Natural killer cell (primary cell): Measurements from ENCODE around the gene BIRC2. TPM values are rescaled to one million over a fixed set of nuclear protein-coding genes. Genes with fewer than 3 reads are reported as not detected.
A peak's percentile ranks its signal among the peaks of the same experiment; 100 is the strongest.

ENCODE experiments used
- ATAC-seq, 3 donors: fragments of 150-1000 bp in 2 of 3; fragments of 200-7000 bp in 1 of 3; cut with Tn5 transposase; 1 replicate in 1 of 3; 2 replicates in 2 of 3; pipeline ENCODE4 v1.10.0; 2021; ENCODE audit warnings: mild to moderate bottlenecking in 2 of 3, moderate library complexity in 2 of 3
- DNase-seq, 2 donors: peaks; one replicate each; pipeline versions ENCODE4 v3.0.0 to v3.0.0-alpha.2; 2013 to 2021; ENCODE audit warnings: mixed read lengths in 1 of 2
- H3K27ac ChIP-seq: one replicate; pipeline ENCODE4 v1.5.1; 2013; ENCODE audit warnings: mild to moderate bottlenecking, low read length
- H3K27me3 ChIP-seq: one replicate; pipeline ENCODE4 v1.6.1; 2013; ENCODE audit warnings: low read length; ENCODE audit not compliant: control insufficient read depth, insufficient read depth
- H3K36me3 ChIP-seq: one replicate; pipeline ENCODE4 v1.6.1; 2013; ENCODE audit warnings: low read length; ENCODE audit not compliant: control insufficient read depth, insufficient read depth
- H3K4me1 ChIP-seq: one replicate; pipeline ENCODE4 v1.6.1; 2013; ENCODE audit warnings: low read length; ENCODE audit not compliant: control insufficient read depth, insufficient read depth
- H3K4me3 ChIP-seq: one replicate; pipeline ENCODE4 v1.5.1; 2013; ENCODE audit warnings: low read length
- H3K9me3 ChIP-seq: one replicate; pipeline ENCODE4 v1.6.1; 2013; ENCODE audit warnings: low read length; ENCODE audit not compliant: control insufficient read depth, insufficient read depth
- H3K27ac Mint-ChIP-seq, 2 donors: one replicate each; pipeline ENCODE4 v1.8.0; 2022; ENCODE audit warnings: mild to moderate bottlenecking in 2 of 2, mixed read lengths in 2 of 2, moderate library complexity in 1 of 2
- H3K27me3 Mint-ChIP-seq, 2 donors: one replicate each; pipeline ENCODE4 v1.8.0; 2022; ENCODE audit warnings: low read depth in 2 of 2, mixed read lengths in 2 of 2
- H3K36me3 Mint-ChIP-seq: one replicate; pipeline ENCODE4 v1.8.0; 2022; ENCODE audit warnings: mixed read lengths
- H3K4me1 Mint-ChIP-seq, 2 donors: one replicate each; pipeline ENCODE4 v1.8.0; 2022; ENCODE audit warnings: mixed read lengths in 2 of 2
- H3K4me3 Mint-ChIP-seq: one replicate; pipeline ENCODE4 v1.8.0; 2022; ENCODE audit warnings: mild to moderate bottlenecking, moderate library complexity, mixed read lengths
- H3K9me3 Mint-ChIP-seq, 2 donors: one replicate each; pipeline ENCODE4 v1.8.0; 2022; ENCODE audit warnings: mixed read lengths in 2 of 2
- WGBS: methylation state at CpG from one replicate; pipeline ENCODE4 v1.1.7; 2013; ENCODE audit warnings: missing lambda C conversion rate; ENCODE audit not compliant: insufficient coverage; 5-methylcytosine and 5-hydroxymethylcytosine counted together
- intact Hi-C: fragments of 100-400 bp; cut with micrococcal nuclease; formaldehyde crosslinking; loops from one replicate; pipeline ENCODE4 v1.14.2; 2022
- total RNA-seq, 4 donors: library from RNA; stranded (reverse); fragments of 120-200 nt in 1 of 4; gene quantifications; one replicate each; pipeline versions ENCODE4 v1.2.3 to v1.2.4, GENCODE V29; 2013 to 2022
- TF ChIP-seq, protein P1 (sequence below): fragments of 200-600 bp; IDR thresholded peaks from one replicate; pipeline ENCODE4 v1.8.0; 2022; ENCODE audit warnings: antibody characterized with exemption

BIRC2 gene
- total RNA-seq, 3 donors from 2014 or later (not counting 1 experiment from before 2014, with no cell fraction given) = 92.2 to 146 (median 111) TPM

GRCh38 chr11:102347462-102348370 is 702 bp downstream of the BIRC2 start:
- Mint-ChIP-seq H3K36me3 (peaks cover 6% of the 10 kb centered on the region), H3K4me1 (peaks cover 41 to 49% of the 10 kb centered on the region in 2 donors)
- H3K9me3 ChIP-seq = no peaks in the 10 kb centered on the region

DNA sequence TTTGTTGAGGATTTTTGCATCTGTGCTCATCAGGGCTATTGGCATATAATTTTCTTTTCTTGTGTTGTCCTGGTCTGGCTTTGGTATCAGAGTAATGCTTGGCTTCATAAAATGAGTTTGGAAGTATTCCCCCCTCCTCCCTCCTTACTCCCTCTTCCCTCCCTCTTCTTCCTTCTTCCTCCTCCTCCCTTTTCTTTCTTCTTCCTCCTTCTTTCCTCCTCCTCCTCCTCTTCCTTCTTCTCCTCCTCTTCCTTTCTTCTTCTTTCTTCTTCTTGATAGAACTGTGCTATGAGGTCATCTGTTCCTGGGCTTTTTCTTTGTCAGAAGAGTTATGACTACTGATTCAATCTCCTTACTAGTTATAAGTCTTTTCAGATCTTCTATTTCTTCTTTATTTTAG is 10.1 kb downstream of the BIRC2 start:
- Histone ChIP-seq H3K4me1 (peaks cover 13% of the 10 kb centered on the region), H3K27me3 (no peaks in the 10 kb centered on the region), H3K36me3 (peaks cover 10% of the 10 kb centered on the region), H3K4me3 (no peak overlapping the region), H3K27ac (no peak overlapping the region), H3K9me3 (no peaks in the 10 kb centered on the region)
- DNase-seq (no peak), ATAC-seq (no peak)
- Mint-ChIP-seq H3K27me3 (no peaks in the 10 kb centered on the region), H3K4me3 (no peak overlapping the region), H3K27ac (no peak overlapping the region), H3K9me3 (no peaks in the 10 kb centered on the region), H3K4me1 (peaks cover 35 to 38% of the 10 kb centered on the region in 2 donors), H3K36me3 (peaks cover 16% of the 10 kb centered on the region)
- TF ChIP-seq, protein P1, sequence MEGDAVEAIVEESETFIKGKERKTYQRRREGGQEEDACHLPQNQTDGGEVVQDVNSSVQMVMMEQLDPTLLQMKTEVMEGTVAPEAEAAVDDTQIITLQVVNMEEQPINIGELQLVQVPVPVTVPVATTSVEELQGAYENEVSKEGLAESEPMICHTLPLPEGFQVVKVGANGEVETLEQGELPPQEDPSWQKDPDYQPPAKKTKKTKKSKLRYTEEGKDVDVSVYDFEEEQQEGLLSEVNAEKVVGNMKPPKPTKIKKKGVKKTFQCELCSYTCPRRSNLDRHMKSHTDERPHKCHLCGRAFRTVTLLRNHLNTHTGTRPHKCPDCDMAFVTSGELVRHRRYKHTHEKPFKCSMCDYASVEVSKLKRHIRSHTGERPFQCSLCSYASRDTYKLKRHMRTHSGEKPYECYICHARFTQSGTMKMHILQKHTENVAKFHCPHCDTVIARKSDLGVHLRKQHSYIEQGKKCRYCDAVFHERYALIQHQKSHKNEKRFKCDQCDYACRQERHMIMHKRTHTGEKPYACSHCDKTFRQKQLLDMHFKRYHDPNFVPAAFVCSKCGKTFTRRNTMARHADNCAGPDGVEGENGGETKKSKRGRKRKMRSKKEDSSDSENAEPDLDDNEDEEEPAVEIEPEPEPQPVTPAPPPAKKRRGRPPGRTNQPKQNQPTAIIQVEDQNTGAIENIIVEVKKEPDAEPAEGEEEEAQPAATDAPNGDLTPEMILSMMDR = no peak
- intact Hi-C loops = no loop called here

More at GRCh38 chr11:102347462-102348370, 702 bp downstream of the BIRC2 start:
- H3K4me3 Mint-ChIP-seq = peak overlapping the region; percentile 98
- Histone ChIP-seq H3K27ac (peak overlapping the region; percentile 100), H3K4me3 (peak overlapping the region; percentile 95), H3K36me3 (peaks cover 18% of the 10 kb centered on the region), H3K27me3 (no peaks in the 10 kb centered on the region), H3K4me1 (peaks cover 7% of the 10 kb centered on the region)
- peak in 2 of 3 donors; percentile 6 to 24 for ATAC-seq
- WGBS = under 1% methylated on average over 30 of the region's 33 CpGs
- TF ChIP-seq, protein P1 = no peak
- intact Hi-C loops = loop anchor here (2.0 kb wide), 2 partner anchors 53 to 105 kb away; partner anchors contain the start of gene TMEM123
- DNase-seq = peak in 1 of 2 donors; percentile 57
- H3K9me3 Mint-ChIP-seq = no peaks in the 10 kb centered on the region
- H3K27ac Mint-ChIP-seq = peak overlapping the region; percentile 97 to 99
- H3K27me3 Mint-ChIP-seq = no peaks in the 10 kb centered on the region

DNA sequence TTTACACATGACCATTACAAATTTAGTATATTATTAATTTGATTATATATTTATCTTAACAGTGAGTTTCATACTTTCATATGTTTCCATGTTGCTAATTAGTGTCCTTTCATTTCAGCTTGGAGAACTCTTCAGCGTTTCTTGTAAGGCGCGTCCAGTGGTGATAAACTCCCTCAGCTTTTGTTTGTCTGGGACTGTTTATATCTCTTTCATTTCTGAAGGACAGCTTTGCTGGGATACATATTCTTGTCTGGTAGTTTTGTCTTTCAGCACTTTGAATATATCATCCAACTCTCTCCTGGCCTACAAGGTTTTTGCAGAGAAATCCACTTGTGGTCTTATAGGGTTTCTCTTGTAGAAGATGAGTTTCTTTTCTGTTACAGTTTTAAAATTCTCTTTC is 12.4 kb downstream of the BIRC2 start:
- Histone ChIP-seq H3K36me3 (peaks cover 31% of the 10 kb centered on the region), H3K4me3 (no peak overlapping the region), H3K4me1 (peaks cover 13% of the 10 kb centered on the region), H3K9me3 (no peaks in the 10 kb centered on the region), H3K27me3 (no peaks in the 10 kb centered on the region), H3K27ac (no peak overlapping the region)
- intact Hi-C loops = no loop called here
- ATAC-seq (no peak), DNase-seq (no peak)
- Mint-ChIP-seq H3K4me3 (no peak overlapping the region), H3K27ac (no peak overlapping the region), H3K27me3 (no peaks in the 10 kb centered on the region), H3K4me1 (peaks cover 35 to 38% of the 10 kb centered on the region in 2 donors), H3K9me3 (no peaks in the 10 kb centered on the region), H3K36me3 (peaks cover 16% of the 10 kb centered on the region)
- TF ChIP-seq, protein P1 = no peak
- WGBS = 97% methylated on average over 3 of the region's 3 CpGs
